Neural progenitor cell (in vitro differentiated cells): ENCODE data around the gene CEACAM16. TPM values are rescaled to one million over a fixed set of nuclear protein-coding genes. Genes with fewer than 3 reads are reported as not detected.

Experiments
- DNase-seq: peaks from one replicate; pipeline ENCODE4 v3.0.0-alpha.2; 2016; ENCODE audit warnings: low spot score
- H2AFZ ChIP-seq: fragments of 200-600 bp; sonication (generic); replicated peaks from 2 replicates; pipeline ENCODE4 v1.6.1; 2016; ENCODE audit warnings: antibody characterized with exemption
- H3F3A ChIP-seq: fragments of 200-600 bp; sonication (generic); 2 replicates; pipeline ENCODE4 v1.6.1; 2016; ENCODE audit warnings: antibody characterized with exemption, low read depth
- H3K27ac ChIP-seq: fragments of 200-600 bp; sonication (generic); 2 replicates; pipeline ENCODE4 v1.5.1; 2016; ENCODE audit warnings: mild to moderate bottlenecking
- H3K27me3 ChIP-seq: fragments of 200-600 bp; sonication (generic); 2 replicates; pipeline ENCODE4 v1.6.1; 2016; ENCODE audit warnings: mild to moderate bottlenecking, moderate library complexity
- H3K36me3 ChIP-seq: fragments of 200-600 bp; sonication (generic); 2 replicates; pipeline ENCODE4 v1.5.1; 2016
- H3K4me1 ChIP-seq: fragments of 200-600 bp; sonication (generic); 2 replicates; pipeline ENCODE4 v1.6.1; 2016; ENCODE audit warnings: mixed run types
- H3K4me2 ChIP-seq: fragments of 200-600 bp; sonication (generic); 2 replicates; pipeline ENCODE4 v1.6.1; 2016
- H3K4me3 ChIP-seq: fragments of 200-600 bp; sonication (generic); 2 replicates; pipeline ENCODE4 v1.5.1; 2016
- H3K79me2 ChIP-seq: fragments of 200-600 bp; sonication (generic); 2 replicates; pipeline ENCODE4 v1.6.1; 2016; ENCODE audit warnings: low read depth
- H3K9ac ChIP-seq: fragments of 200-600 bp; sonication (generic); 2 replicates; pipeline ENCODE4 v1.6.1; 2016
- H3K9me3 ChIP-seq: fragments of 200-600 bp; sonication (generic); 2 replicates; pipeline ENCODE4 v1.5.1; 2016; ENCODE audit warnings: low read depth
- H4K20me1 ChIP-seq: fragments of 200-600 bp; sonication (generic); 2 replicates; pipeline ENCODE4 v1.6.1; 2016; ENCODE audit warnings: low read depth
- H3K27ac Mint-ChIP-seq: 3 replicates; pipeline ENCODE4 v1.8.0; 2021; ENCODE audit warnings: mixed read lengths
- H3K27me3 Mint-ChIP-seq: 2 replicates; pipeline ENCODE4 v1.8.0; 2022; ENCODE audit warnings: low read depth, mild to moderate bottlenecking, inconsistent platforms, moderate library complexity, mixed read lengths; ENCODE audit not compliant: insufficient read depth
- H3K36me3 Mint-ChIP-seq: 3 replicates; pipeline ENCODE4 v1.8.0; 2021; ENCODE audit warnings: mixed read lengths
- H3K4me1 Mint-ChIP-seq: 3 replicates; pipeline ENCODE4 v1.8.0; 2021; ENCODE audit warnings: mixed read lengths
- H3K4me3 Mint-ChIP-seq: 3 replicates; pipeline ENCODE4 v1.8.0; 2021; ENCODE audit warnings: mild to moderate bottlenecking, moderate library complexity, mixed read lengths
- H3K9me3 Mint-ChIP-seq: 3 replicates; pipeline ENCODE4 v1.8.0; 2020; ENCODE audit warnings: mixed read lengths
- CTCF ChIP-seq: fragments of 200-600 bp; sonication (generic); IDR thresholded peaks from 2 replicates; pipeline ENCODE4 v1.5.1; 2017; ENCODE audit warnings: antibody characterized with exemption, mild to moderate bottlenecking
- EZH2 ChIP-seq: fragments of 200-600 bp; sonication (generic); IDR thresholded peaks from 2 replicates; pipeline ENCODE4 v1.6.1; 2017; ENCODE audit warnings: antibody characterized with exemption, mild to moderate bottlenecking, moderate library complexity
- EZH2phosphoT487 ChIP-seq: fragments of 200-600 bp; sonication (generic); IDR thresholded peaks from 2 replicates; pipeline ENCODE4 v1.6.1; 2017; ENCODE audit warnings: antibody characterized with exemption
- total RNA-seq: library from RNA; depleted of rRNA; stranded (reverse); fragments of >200 nt; gene quantifications from 2 replicates; pipeline ENCODE4 v1.2.3, GENCODE V29; 2015; ENCODE audit warnings: low replicate concordance

CEACAM16 gene
- total RNA-seq, 1 donor from 2014 or later, result not detected

DNA sequence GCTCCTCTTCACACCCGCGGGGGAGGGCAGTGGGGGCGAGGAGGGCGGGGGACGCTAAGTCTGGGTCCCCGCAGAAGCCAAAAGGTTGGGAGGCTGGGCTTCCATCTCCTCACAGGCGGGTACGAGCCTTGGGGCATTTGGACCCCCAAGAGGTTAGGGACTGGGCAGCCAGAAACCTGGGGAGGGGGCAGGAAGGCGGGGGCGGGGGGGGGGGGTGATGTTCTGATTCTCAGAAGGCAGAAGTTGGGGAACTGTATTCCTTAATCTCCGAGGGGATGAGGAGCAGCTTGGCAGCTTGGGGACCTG lies 54.6 kb downstream of the CEACAM16 start:
- H3K27me3 Mint-ChIP-seq, result peaks cover 66% of the 10 kb centered on the region
- H3K27ac Mint-ChIP-seq, result no peak overlapping the region
- TF ChIP-seq EZH2phosphoT487, result no peak
- peak overlapping the region; percentile 40 for H3K4me3 ChIP-seq
- DNase-seq, result no peak
- H3K9me3 ChIP-seq, result no peaks in the 10 kb centered on the region
- no peaks in the 10 kb centered on the region for H3K36me3 Mint-ChIP-seq
- peaks cover 100% of the 10 kb centered on the region for H3K27me3 ChIP-seq
- peaks cover 28% of the 10 kb centered on the region for H3K4me1 Mint-ChIP-seq
- no peak overlapping the region for H2AFZ ChIP-seq
- peak overlapping the region; percentile 73 for H3K4me2 ChIP-seq
- H3K4me3 Mint-ChIP-seq, result peak overlapping the region; percentile 78
- no peaks in the 10 kb centered on the region for H3K9me3 Mint-ChIP-seq
- H3K27ac ChIP-seq, result no peak overlapping the region
- H4K20me1 ChIP-seq, result peaks cover 40% of the 10 kb centered on the region
- H3F3A ChIP-seq, result peaks cover 20% of the 10 kb centered on the region
- no peak overlapping the region for H3K9ac ChIP-seq
- peaks cover 21% of the 10 kb centered on the region for H3K4me1 ChIP-seq
- H3K36me3 ChIP-seq, result no peaks in the 10 kb centered on the region
- no peaks in the 10 kb centered on the region for H3K79me2 ChIP-seq

GRCh38 chr19:44753932-44754749 lies 55.2 kb downstream of the CEACAM16 start:
- no peak overlapping the region for H3K27ac ChIP-seq
- peaks cover 20% of the 10 kb centered on the region for H3F3A ChIP-seq
- peaks cover 21% of the 10 kb centered on the region for H3K4me1 ChIP-seq
- no peak overlapping the region for H3K9ac ChIP-seq
- H3K27me3 ChIP-seq, result peaks cover 100% of the 10 kb centered on the region
- TF ChIP-seq CTCF, result no peak
- peak; percentile 67 for TF ChIP-seq EZH2
- TF ChIP-seq EZH2phosphoT487, result no peak
- no peak overlapping the region for H3K27ac Mint-ChIP-seq
- H3K9me3 Mint-ChIP-seq, result no peaks in the 10 kb centered on the region
- no peaks in the 10 kb centered on the region for H3K79me2 ChIP-seq
- H3K9me3 ChIP-seq, result no peaks in the 10 kb centered on the region
- H3K27me3 Mint-ChIP-seq, result peaks cover 63% of the 10 kb centered on the region
- peak overlapping the region; percentile 40 for H3K4me3 ChIP-seq
- H3K4me1 Mint-ChIP-seq, result peaks cover 28% of the 10 kb centered on the region
- no peak overlapping the region for H2AFZ ChIP-seq
- H3K36me3 ChIP-seq, result no peaks in the 10 kb centered on the region
- peak; percentile 68 for DNase-seq
- H3K36me3 Mint-ChIP-seq, result no peaks in the 10 kb centered on the region
- H4K20me1 ChIP-seq, result peaks cover 37% of the 10 kb centered on the region
- peak overlapping the region; percentile 78 for H3K4me3 Mint-ChIP-seq
- peak overlapping the region; percentile 73 for H3K4me2 ChIP-seq

DNA sequence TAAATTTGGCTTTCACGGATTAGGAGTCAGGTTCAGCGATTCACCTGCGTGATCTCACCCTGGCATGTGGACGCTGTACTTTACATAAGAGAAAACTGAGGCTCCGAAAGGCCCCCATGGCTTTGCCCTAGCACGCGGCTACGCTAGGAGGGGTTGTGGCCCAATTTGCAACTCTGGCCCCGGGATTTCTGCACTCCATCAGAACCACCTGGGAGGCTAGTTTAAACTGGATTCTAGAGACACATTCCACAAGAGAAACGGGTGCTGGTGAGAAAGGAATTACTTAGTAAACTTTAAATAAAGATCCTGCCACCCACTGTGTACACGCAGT lies 55.8 kb downstream of the CEACAM16 start:
- no peak overlapping the region for H3K9ac ChIP-seq
- H3K9me3 ChIP-seq, result no peaks in the 10 kb centered on the region
- no peak for TF ChIP-seq EZH2phosphoT487
- peak; percentile 14 for TF ChIP-seq EZH2
- no peak overlapping the region for H2AFZ ChIP-seq
- Mint-ChIP-seq H3K4me3 (peak overlapping the region; percentile 73), H3K4me1 (peaks cover 29% of the 10 kb centered on the region), H3K27ac (no peak overlapping the region), H3K36me3 (no peaks in the 10 kb centered on the region), H3K9me3 (no peaks in the 10 kb centered on the region), H3K27me3 (peaks cover 57% of the 10 kb centered on the region)
- H3K79me2 ChIP-seq, result no peaks in the 10 kb centered on the region
- peak overlapping the region; percentile 40 for H3K4me3 ChIP-seq
- H4K20me1 ChIP-seq, result peaks cover 33% of the 10 kb centered on the region
- no peak for DNase-seq
- H3K27ac ChIP-seq, result no peak overlapping the region
- H3K4me1 ChIP-seq, result peaks cover 21% of the 10 kb centered on the region
- H3K27me3 ChIP-seq, result peaks cover 100% of the 10 kb centered on the region
- H3K4me2 ChIP-seq, result peak overlapping the region; percentile 73
- peaks cover 20% of the 10 kb centered on the region for H3F3A ChIP-seq
- H3K36me3 ChIP-seq, result no peaks in the 10 kb centered on the region

GRCh38 chr19:44755219-44755618 lies 56.3 kb downstream of the CEACAM16 start:
- no peak overlapping the region for H3K27ac ChIP-seq
- peaks cover 98% of the 10 kb centered on the region for H3K27me3 ChIP-seq
- H3K4me1 ChIP-seq, result peaks cover 21% of the 10 kb centered on the region
- Mint-ChIP-seq H3K4me3 (peak overlapping the region; percentile 73), H3K36me3 (no peaks in the 10 kb centered on the region), H3K4me1 (peaks cover 32% of the 10 kb centered on the region), H3K27ac (no peak overlapping the region), H3K9me3 (no peaks in the 10 kb centered on the region), H3K27me3 (peaks cover 56% of the 10 kb centered on the region)
- TF ChIP-seq CTCF (no peak), EZH2phosphoT487 (no peak), EZH2 (no peak)
- peaks cover 33% of the 10 kb centered on the region for H4K20me1 ChIP-seq
- H3K4me2 ChIP-seq, result no peak overlapping the region
- no peaks in the 10 kb centered on the region for H3K9me3 ChIP-seq
- no peaks in the 10 kb centered on the region for H3K79me2 ChIP-seq
- no peak overlapping the region for H3K4me3 ChIP-seq
- DNase-seq, result no peak
- H2AFZ ChIP-seq, result no peak overlapping the region
- H3K9ac ChIP-seq, result no peak overlapping the region
- H3K36me3 ChIP-seq, result no peaks in the 10 kb centered on the region
- H3F3A ChIP-seq, result peaks cover 20% of the 10 kb centered on the region
